BE2C (cell line): ENCODE results near the gene NRXN2.

Source experiments
- DNase-seq: peaks from one replicate; pipeline ENCODE4 v3.0.0-alpha.2; 2020
- H3K27me3 ChIP-seq: fragments of 250-450 bp; sonication (Bioruptor Pico); 2 replicates; pipeline ENCODE4 v1.5.1; 2020; ENCODE audit warnings: mild to moderate bottlenecking
- H3K36me3 ChIP-seq: fragments of 250-450 bp; sonication (Bioruptor Pico); 2 replicates; pipeline ENCODE4 v1.5.1; 2020; ENCODE audit warnings: mild to moderate bottlenecking
- H3K4me1 ChIP-seq: fragments of 250-450 bp; sonication (Bioruptor Pico); 2 replicates; pipeline ENCODE4 v1.5.1; 2020
- H3K4me3 ChIP-seq: 2 replicates; pipeline ENCODE4 v1.5.1; 2011; ENCODE audit warnings: low read depth, low read length
- H3K9me3 ChIP-seq: fragments of 250-450 bp; sonication (Bioruptor Pico); 2 replicates; pipeline ENCODE4 v1.5.1; 2020
- CTCF ChIP-seq: IDR thresholded peaks from 2 replicates; pipeline ENCODE4 v1.5.1; 2012; ENCODE audit warnings: mild to moderate bottlenecking, low read depth, low read length

The NRXN2 gene

GRCh38 chr11:64716473-64717267 lies 6.3 kb downstream of the NRXN2 start:
- TF ChIP-seq CTCF: no peak
- no peak overlapping the region for H3K4me3 ChIP-seq
- no peaks in the 10 kb centered on the region for H3K4me1 ChIP-seq
- no peaks in the 10 kb centered on the region for H3K36me3 ChIP-seq
- peak; percentile 46 for DNase-seq
- no peaks in the 10 kb centered on the region; the same call in none of the 2 replicates for H3K27me3 ChIP-seq
- no peaks in the 10 kb centered on the region for H3K9me3 ChIP-seq

- no peak for DNase-seq
- H3K4me1 ChIP-seq: no peaks in the 10 kb centered on the region
- H3K4me3 ChIP-seq: no peak overlapping the region
- no peak for TF ChIP-seq CTCF
- H3K27me3 ChIP-seq: no peaks in the 10 kb centered on the region; the same call in none of the 2 replicates
- H3K36me3 ChIP-seq: no peaks in the 10 kb centered on the region
- no peaks in the 10 kb centered on the region for H3K9me3 ChIP-seq
Measured at GRCh38 chr11:64715756-64716472, 7.1 kb downstream of the NRXN2 start.

- DNase-seq: no peak
- H3K9me3 ChIP-seq: no peaks in the 10 kb centered on the region
- no peaks in the 10 kb centered on the region for H3K36me3 ChIP-seq
- no peak for TF ChIP-seq CTCF
- H3K27me3 ChIP-seq: no peaks in the 10 kb centered on the region; the same call in none of the 2 replicates
- H3K4me3 ChIP-seq: no peak overlapping the region
- H3K4me1 ChIP-seq: no peaks in the 10 kb centered on the region
Measured at GRCh38 chr11:64715110-64715509, 7.9 kb downstream of the NRXN2 start.

GRCh38 chr11:64714666-64715065 lies 8.3 kb downstream of the NRXN2 start:
- H3K4me1 ChIP-seq: no peaks in the 10 kb centered on the region
- H3K27me3 ChIP-seq: no peaks in the 10 kb centered on the region; the same call in none of the 2 replicates
- no peak overlapping the region for H3K4me3 ChIP-seq
- H3K36me3 ChIP-seq: no peaks in the 10 kb centered on the region
- H3K9me3 ChIP-seq: no peaks in the 10 kb centered on the region
- TF ChIP-seq CTCF: no peak
- no peak for DNase-seq

- no peaks in the 10 kb centered on the region; the same call in none of the 2 replicates for H3K27me3 ChIP-seq
- no peak for TF ChIP-seq CTCF
- no peak overlapping the region for H3K4me3 ChIP-seq
- no peaks in the 10 kb centered on the region for H3K36me3 ChIP-seq
- H3K9me3 ChIP-seq: no peaks in the 10 kb centered on the region
- DNase-seq: no peak
- no peaks in the 10 kb centered on the region for H3K4me1 ChIP-seq
Measured at GRCh38 chr11:64713781-64714363, 9.1 kb downstream of the NRXN2 start.
